ENCODE data around the gene CAB39L. TPM values are rescaled to one million over a fixed set of nuclear protein-coding genes. Genes with fewer than 3 reads are reported as not detected.

CAB39L gene
- polyA plus RNA-seq, 2 of the 4 experiments (the other 2 are of a cell fraction) = 2.3 to 5.2 TPM

- CTCF ChIA-PET = no interaction called here
- no peak for TF ChIP-seq FOSL2 (IDR thresholded peaks at IDR 0.05)
- TF ChIP-seq FOSL2 (CRISPR knock-in tag; IDR thresholded peaks at IDR 0.05) = no peak
- TF ChIP-seq HMGXB4 (CRISPR knock-in tag; IDR thresholded peaks at IDR 0.05; ENCODE audit: borderline replicate concordance) = no peak
- no peak for TF ChIP-seq JUN (IDR thresholded peaks at IDR 0.05)
- TF ChIP-seq RNF2 (IDR thresholded peaks at IDR 0.05; ENCODE audit: borderline replicate concordance, low read depth) = no peak
- no peak for TF ChIP-seq ZNF302 (CRISPR knock-in tag; IDR thresholded peaks at IDR 0.05)
- no peak for TF ChIP-seq TFCP2L1 (CRISPR knock-in tag; IDR thresholded peaks at IDR 0.05)
- no peak for TF ChIP-seq GATA3 (IDR thresholded peaks at IDR 0.05; ENCODE audit: borderline replicate concordance)
- no peak for TF ChIP-seq RCOR1 (IDR thresholded peaks at IDR 0.05; ENCODE audit: low read depth, low read length)
- TF ChIP-seq REST (IDR thresholded peaks at IDR 0.05) = no peak
- TF ChIP-seq MAX (IDR thresholded peaks at IDR 0.05) = no peak
- no peak for TF ChIP-seq KDM1A (IDR thresholded peaks at IDR 0.05; ENCODE audit: low read depth)
- no peak for TF ChIP-seq HOXA7 (CRISPR knock-in tag; IDR thresholded peaks at IDR 0.05)
- no peak for TF ChIP-seq EHMT2 (IDR thresholded peaks at IDR 0.05; ENCODE audit: low read depth)
- no peak for TF ChIP-seq ZC3H11A (IDR thresholded peaks at IDR 0.05)
- TF ChIP-seq ELK1 (IDR thresholded peaks at IDR 0.05; ENCODE audit: low read depth, low read length) = no peak
- no peak for TF ChIP-seq HOXB5 (CRISPR knock-in tag; IDR thresholded peaks at IDR 0.05)
- TF ChIP-seq NPAS2 (CRISPR knock-in tag; IDR thresholded peaks at IDR 0.05; ENCODE audit: borderline replicate concordance) = no peak
- no peak for TF ChIP-seq USF2 (IDR thresholded peaks at IDR 0.05)
- no peak for TF ChIP-seq RAD21 (conservative IDR thresholded peaks at IDR 0.05 in 1 of 2, IDR thresholded peaks at IDR 0.05 in 1 of 2)
- no peak for TF ChIP-seq RFX5 (IDR thresholded peaks at IDR 0.05)
- Histone ChIP-seq H3K9me3 (no peaks in the 10 kb centered on the region), H3K4me1 (no peaks in the 10 kb centered on the region), H3K4me3 (no peak overlapping the region), H3K27ac (no peak overlapping the region), H3K4me2 (no peak overlapping the region)
- 91% methylated on average over 2 of the region's 2 CpGs for WGBS (ENCODE audit: missing lambda C conversion rate)
- no peak for ATAC-seq
- no peak for FAIRE-seq
- POLR2A ChIA-PET = no interaction called here
- DNase-seq (ENCODE audit: low read depth in 1 of 2, low spot score in 1 of 2) = no peak
Observed at GRCh38 chr13:49488563-49488962, 44.7 kb upstream of the CAB39L start.
